H1 (cell line): ENCODE data around the gene EIF4A3. TPM values are rescaled to one million over a fixed set of nuclear protein-coding genes. Genes with fewer than 3 reads are reported as not detected.

Experiments used
- CEBPB ChIP-seq: IDR thresholded peaks from 2 replicates; pipeline ENCODE4 v1.6.1; 2012; ENCODE audit warnings: low read depth, low read length
- CHD7 ChIP-seq: fragments of 300-600 bp; sonication (generic); IDR thresholded peaks from 2 replicates; pipeline ENCODE4 v1.7.1; 2012; ENCODE audit warnings: low read length, moderate library complexity, mild to moderate bottlenecking, inconsistent platforms; ENCODE audit not compliant: insufficient replicate concordance
- CTCF ChIP-seq, 3 experiments: IDR thresholded peaks; 1 replicate in 2 of 3; 2 replicates in 1 of 3; pipeline versions ENCODE4 v1.5.1 to v1.6.1; 2011; ENCODE audit warnings: low read length in 3 of 3, mild to moderate bottlenecking in 3 of 3, inconsistent platforms in 2 of 3, low read depth in 1 of 3, moderate library complexity in 1 of 3; ENCODE audit not compliant: insufficient read depth in 1 of 3; ENCODE audit errors: control extremely low read depth in 1 of 3
- GABPA ChIP-seq: IDR thresholded peaks from 2 replicates; pipeline ENCODE4 v1.6.1; 2011; ENCODE audit warnings: mild to moderate bottlenecking, low read length, moderate library complexity, borderline replicate concordance; ENCODE audit not compliant: insufficient read depth
- POU5F1 ChIP-seq: IDR thresholded peaks from 2 replicates; pipeline ENCODE4 v1.6.1; 2011; ENCODE audit warnings: low read depth, mild to moderate bottlenecking, low read length, moderate library complexity
- SRF ChIP-seq: IDR thresholded peaks from 2 replicates; pipeline ENCODE4 v1.6.1; 2011; ENCODE audit warnings: mild to moderate bottlenecking, low read depth, low read length, moderate library complexity
- TAF7 ChIP-seq: optimal IDR thresholded peaks from 2 replicates; pipeline ENCODE3; 2011; ENCODE audit warnings: low read depth, mild to moderate bottlenecking, inconsistent platforms, low read length, moderate library complexity, borderline replicate concordance
- polyA plus RNA-seq, 7 experiments: library from polyadenylated mRNA; depleted of rRNA in 3 of 7; stranded (reverse) in 5 of 7; unstranded in 2 of 7; fragments of >200 nt in 5 of 7; fragments of 200-250 nt in 2 of 7; gene quantifications; 1 replicate in 5 of 7; 2 replicates in 1 of 7; 4 replicates in 1 of 7; pipeline versions ENCODE4 v1.2.1 to v1.2.3, GENCODE V29; 2011 to 2013; ENCODE audit warnings: missing spikeins in 2 of 7, mixed read lengths in 2 of 7
- total RNA-seq: library from RNA; stranded (reverse); fragmentation: NEBNext Ultra II Directional; extraction: Animal tissue kit (Norgen Biotek cat#: 25700); gene quantifications from 2 replicates; pipeline ENCODE4 v1.2.1, GENCODE V29; 2021

EIF4A3 gene
- total and polyA plus RNA-seq, 2 of the 8 experiments (the other 6 are each of a cell fraction or from before 2014, with no cell fraction given) = 142 to 146 TPM

- TF ChIP-seq CTCF (IDR thresholded peaks at IDR 0.05; ENCODE audit: control extremely low read depth in 1 of 3, insufficient read depth in 1 of 3, low read depth in 1 of 3, low read length in 3 of 3) (no peak), SRF (no peak), TAF7 (no peak), GABPA (no peak), POU5F1 (no peak), CHD7 (no peak), CEBPB (no peak)
- TF ChIP-seq, all 59 proteins: peak for 0
Observed at GRCh38 chr17:80091376-80091775, 55.6 kb downstream of the EIF4A3 start (continued).
